AG09309 (cell line): ENCODE data around the gene SEC61A1.

ENCODE experiments used
- DNase-seq: peaks from one replicate; pipeline ENCODE4 v3.0.0-alpha.2; 2010; ENCODE audit warnings: low read depth
- H3K4me3 ChIP-seq: 2 replicates; pipeline ENCODE4 v1.5.1; 2011; ENCODE audit warnings: mild to moderate bottlenecking, low read depth, low read length, moderate library complexity; ENCODE audit not compliant: control insufficient read depth
- TF ChIP-seq, protein P1 (sequence below): IDR thresholded peaks from 2 replicates; pipeline ENCODE4 v1.5.1; 2011; ENCODE audit warnings: mild to moderate bottlenecking, low read depth, low read length, inconsistent platforms; ENCODE audit not compliant: insufficient read depth, control insufficient read depth; ENCODE audit errors: missing control alignments

The SEC61A1 gene

DNA sequence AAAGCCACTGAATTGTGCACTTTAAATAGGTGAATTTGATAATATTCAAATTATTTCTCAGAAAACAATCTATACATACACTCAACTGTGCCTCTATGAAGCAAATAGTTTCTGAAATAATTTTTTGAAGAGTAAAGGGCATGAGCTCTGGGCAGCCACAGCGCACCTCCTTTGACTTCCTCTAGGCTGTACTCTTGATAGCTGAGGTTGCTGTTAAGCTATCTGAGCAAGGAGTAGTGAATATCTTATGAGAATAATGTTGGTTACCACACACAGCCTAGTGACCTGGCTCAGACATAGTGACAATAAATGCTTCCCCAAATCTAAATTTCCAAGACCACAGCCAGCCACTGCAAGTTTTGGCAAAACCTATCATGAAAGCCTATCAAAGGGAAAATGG lies 11.6 kb upstream of the SEC61A1 start:
- TF ChIP-seq, protein P1, sequence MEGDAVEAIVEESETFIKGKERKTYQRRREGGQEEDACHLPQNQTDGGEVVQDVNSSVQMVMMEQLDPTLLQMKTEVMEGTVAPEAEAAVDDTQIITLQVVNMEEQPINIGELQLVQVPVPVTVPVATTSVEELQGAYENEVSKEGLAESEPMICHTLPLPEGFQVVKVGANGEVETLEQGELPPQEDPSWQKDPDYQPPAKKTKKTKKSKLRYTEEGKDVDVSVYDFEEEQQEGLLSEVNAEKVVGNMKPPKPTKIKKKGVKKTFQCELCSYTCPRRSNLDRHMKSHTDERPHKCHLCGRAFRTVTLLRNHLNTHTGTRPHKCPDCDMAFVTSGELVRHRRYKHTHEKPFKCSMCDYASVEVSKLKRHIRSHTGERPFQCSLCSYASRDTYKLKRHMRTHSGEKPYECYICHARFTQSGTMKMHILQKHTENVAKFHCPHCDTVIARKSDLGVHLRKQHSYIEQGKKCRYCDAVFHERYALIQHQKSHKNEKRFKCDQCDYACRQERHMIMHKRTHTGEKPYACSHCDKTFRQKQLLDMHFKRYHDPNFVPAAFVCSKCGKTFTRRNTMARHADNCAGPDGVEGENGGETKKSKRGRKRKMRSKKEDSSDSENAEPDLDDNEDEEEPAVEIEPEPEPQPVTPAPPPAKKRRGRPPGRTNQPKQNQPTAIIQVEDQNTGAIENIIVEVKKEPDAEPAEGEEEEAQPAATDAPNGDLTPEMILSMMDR, result no peak
- no peak for DNase-seq
- H3K4me3 ChIP-seq, result no peak overlapping the region

DNA sequence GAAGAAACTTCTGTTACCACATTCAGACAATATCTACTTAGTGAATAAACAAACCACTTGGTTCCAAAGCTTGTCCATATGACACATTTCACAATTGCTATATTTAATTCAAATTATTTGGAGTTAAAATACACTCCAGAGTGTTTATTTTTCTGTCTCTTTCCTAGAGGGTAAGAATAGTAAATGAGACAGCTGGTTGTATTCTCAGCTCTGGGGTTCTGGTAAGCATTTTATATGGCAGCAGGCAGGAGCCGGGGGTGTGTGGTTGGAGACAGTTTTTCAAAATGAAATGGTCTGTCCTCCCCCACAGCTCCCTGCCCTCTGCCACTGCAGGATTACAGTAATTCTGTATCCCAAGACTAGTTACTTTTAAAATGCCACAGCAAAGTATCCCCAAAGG lies 10.9 kb upstream of the SEC61A1 start:
- TF ChIP-seq, protein P1, result no peak
- DNase-seq, result no peak
- no peak overlapping the region for H3K4me3 ChIP-seq

DNA sequence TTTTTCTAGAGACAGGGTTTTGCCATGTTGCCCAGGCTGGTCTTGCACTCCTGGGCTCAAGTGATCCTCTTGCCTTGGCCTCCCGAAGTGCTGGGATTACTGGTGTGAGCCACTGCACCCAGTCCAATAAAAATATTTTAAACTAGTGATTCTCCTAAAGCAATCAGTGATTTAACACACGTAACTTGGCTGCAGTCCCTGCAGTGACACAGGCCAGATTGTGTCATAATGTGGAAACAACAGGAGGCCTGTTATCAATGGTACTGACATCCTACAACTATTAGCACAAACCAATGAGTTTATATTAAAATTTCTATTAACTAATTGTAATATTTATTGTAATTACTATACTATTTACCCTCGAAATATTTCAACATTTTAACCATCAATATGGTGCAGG lies 1.6 kb upstream of the SEC61A1 start:
- H3K4me3 ChIP-seq, result no peak overlapping the region
- TF ChIP-seq, protein P1, result no peak
- DNase-seq, result no peak

DNA sequence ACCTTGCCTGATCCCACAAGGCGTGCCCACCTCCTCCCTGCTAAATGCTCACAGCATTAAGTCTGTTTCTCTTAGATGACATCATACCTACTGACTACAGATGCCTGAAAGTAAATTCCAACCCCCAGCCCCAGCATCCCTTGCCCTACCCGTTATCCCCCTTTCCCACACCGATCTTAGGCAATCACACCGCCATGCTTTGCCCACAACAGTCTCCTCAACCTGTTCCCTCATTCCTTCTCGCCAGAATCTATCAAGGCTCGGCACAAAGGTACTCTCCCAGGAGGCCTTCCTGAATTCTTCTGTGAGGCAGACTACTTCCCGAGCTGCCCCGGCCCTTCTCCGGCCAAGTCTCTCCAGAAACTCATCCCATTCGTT lies 789 bp upstream of the SEC61A1 start:
- no peak for DNase-seq
- H3K4me3 ChIP-seq, result peak overlapping the region; percentile 67
- TF ChIP-seq, protein P1, result no peak

DNA sequence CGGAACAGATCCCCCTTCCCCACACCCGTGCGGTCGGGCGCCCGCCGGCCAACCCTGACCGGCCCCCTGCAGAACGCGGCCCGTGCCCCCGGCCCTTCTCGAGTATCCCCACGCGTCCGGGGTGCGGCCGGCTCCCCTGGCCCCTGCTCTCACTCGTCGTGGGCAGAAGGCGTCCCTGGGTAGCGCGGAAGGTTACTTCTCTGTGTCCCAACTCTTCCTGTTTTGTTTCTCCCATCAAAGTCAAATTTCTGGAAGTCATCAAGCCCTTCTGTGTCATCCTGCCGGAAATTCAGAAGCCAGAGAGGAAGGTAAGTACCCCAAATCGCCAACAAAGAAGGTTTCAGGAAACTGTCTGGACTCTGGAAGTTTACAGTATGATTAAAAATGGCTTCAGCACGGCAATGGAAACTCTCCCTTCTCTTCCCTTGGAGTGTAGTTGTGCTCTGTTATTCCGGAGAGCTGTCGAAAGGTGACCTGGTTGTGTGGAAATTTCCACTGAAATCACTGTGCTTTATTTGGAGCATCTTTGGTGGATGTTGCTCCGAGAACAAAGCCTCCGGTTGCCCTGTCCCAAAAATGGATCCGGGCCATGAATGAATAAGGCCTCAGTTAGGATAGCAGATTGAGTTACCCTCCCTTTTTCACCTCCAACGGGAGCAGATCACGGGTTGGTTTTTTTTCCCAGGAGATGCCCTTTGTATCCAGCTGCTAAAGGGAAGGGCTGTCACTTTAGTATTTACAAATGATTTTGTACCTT lies 536 bp downstream of the SEC61A1 start:
- peak overlapping the region; percentile 76 for H3K4me3 ChIP-seq
- DNase-seq, result no peak
- TF ChIP-seq, protein P1, result no peak

DNA sequence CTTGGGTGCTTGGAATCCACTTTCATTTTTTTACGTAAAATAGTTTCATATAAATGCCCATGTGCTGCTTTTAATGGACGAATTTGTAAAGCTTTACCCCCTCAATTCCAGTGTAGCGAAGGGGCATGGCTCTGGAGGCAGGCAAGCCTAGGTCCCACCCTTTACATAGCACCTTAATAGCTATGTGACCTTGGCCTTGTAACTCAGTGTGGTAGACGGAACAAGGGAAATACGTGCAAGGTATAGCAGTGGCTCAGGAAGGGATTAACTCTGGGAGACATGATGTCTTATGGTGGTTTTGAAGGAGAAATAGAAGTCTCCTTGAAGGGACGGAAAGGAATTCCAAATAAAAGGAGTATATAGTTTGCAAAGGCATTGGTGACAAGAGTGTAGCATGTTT lies 1.4 kb downstream of the SEC61A1 start:
- no peak for DNase-seq
- peak overlapping the region; percentile 76 for H3K4me3 ChIP-seq
- TF ChIP-seq, protein P1, result no peak
